ENCODE measurements around the gene MFSD8.
"Not testable (repeated sequence)": the region's sequence is repeated elsewhere in the genome, so short reads cannot be mapped to it uniquely, and the experiment has no call there.

Gene MFSD8

GRCh38 chr4:127968586-127968985 is 3.6 kb upstream of the MFSD8 start:
- H3K27ac ChIP-seq: no peak overlapping the region
- DNase-seq (ENCODE audit: low spot score): no peak
- ChIA-PET POLR2A (ENCODE audit: low non-redundant PET) (no interaction called here), CTCF (no interaction called here)
- no peak for TF ChIP-seq CTCF (conservative IDR thresholded peaks at IDR 0.05; ENCODE audit: low read depth)

GRCh38 chr4:127967141-127967775 is 2.3 kb upstream of the MFSD8 start:
- ChIA-PET POLR2A (ENCODE audit: low non-redundant PET) (no interaction called here), CTCF (no interaction called here)
- TF ChIP-seq CTCF (conservative IDR thresholded peaks at IDR 0.05; ENCODE audit: low read depth): no peak
- no peak overlapping the region for H3K27ac ChIP-seq
- no peak for DNase-seq (ENCODE audit: low spot score)

- peak overlapping the region; percentile 96 for H3K27ac ChIP-seq
- ChIA-PET POLR2A (ENCODE audit: low non-redundant PET) (interaction anchor here (0.7 to 1.5 kb wide), 2 partner anchors 95 to 97 kb away, joined by 3 to 15 read pairs; partner anchors contain the start of gene LARP1B), CTCF (interaction anchor here (0.5 to 1.3 kb wide), 5 partner anchors 35 to 253 kb away, joined by 3 to 5 read pairs (median 4); partner anchors contain the start of gene HSPA4L)
- no peak for TF ChIP-seq CTCF (conservative IDR thresholded peaks at IDR 0.05; ENCODE audit: low read depth)
- peak; percentile 28 for DNase-seq (ENCODE audit: low spot score)
These were observed 816 bp upstream of the MFSD8 start for GRCh38 chr4:127965803-127966175.

GRCh38 chr4:127964426-127965061 is 429 bp downstream of the MFSD8 start:
- CTCF ChIA-PET: interaction anchor here (0.7 to 1.3 kb wide), 3 partner anchors 183 to 1631 kb away, joined by 3 read pairs; partner anchors contain the start of gene HSPA4L
- POLR2A ChIA-PET (ENCODE audit: low non-redundant PET): interaction anchor here (1.5 kb wide), 1 partner anchor 96 kb away, joined by 15 read pairs; the partner anchor contains the start of gene LARP1B
- DNase-seq (ENCODE audit: low spot score): not testable (repeated sequence)
- H3K27ac ChIP-seq: peak overlapping the region; percentile 96

GRCh38 chr4:127963633-127964398 is 1.2 kb downstream of the MFSD8 start:
- POLR2A ChIA-PET (ENCODE audit: low non-redundant PET): not testable (repeated sequence)
- CTCF ChIA-PET: interaction anchor here (0.6 to 0.7 kb wide), 2 partner anchors 13 to 464 kb away, joined by 3 to 4 read pairs; no protein-coding TSS in a partner anchor

DNA sequence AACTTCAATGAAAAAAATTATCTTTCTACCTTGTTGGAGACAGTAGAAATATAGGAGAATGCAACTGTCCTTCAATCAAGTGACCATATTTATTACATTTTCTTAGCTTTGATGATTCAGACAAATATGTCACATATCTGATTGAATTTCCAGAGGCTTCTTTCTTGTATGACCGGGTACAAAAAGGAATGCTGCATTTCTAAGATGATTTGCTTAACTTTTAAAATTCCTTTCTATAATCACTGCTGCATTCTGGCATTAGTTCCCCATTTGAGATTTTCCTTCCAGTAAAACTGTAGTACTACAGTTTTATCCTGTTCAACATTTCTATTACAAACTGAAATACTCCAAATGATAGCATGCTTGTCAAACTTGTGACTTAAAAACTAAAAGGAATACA is 5.2 kb downstream of the MFSD8 start:
- POLR2A ChIA-PET (ENCODE audit: low non-redundant PET): no interaction called here
- H3K27ac ChIP-seq: 0 out of 2 replicates have a peak overlapping the region, but pooled peaks have one; percentile 33
- CTCF ChIA-PET: no interaction called here
- no peak for DNase-seq (ENCODE audit: low spot score)
- TF ChIP-seq CTCF (conservative IDR thresholded peaks at IDR 0.05; ENCODE audit: low read depth): no peak

More at GRCh38 chr4:127963633-127964398, 1.2 kb downstream of the MFSD8 start:
- peak overlapping the region; percentile 96 for H3K27ac ChIP-seq
- not testable (repeated sequence) for DNase-seq (ENCODE audit: low spot score)

GRCh38 chr4:127957105-127957504 is 7.9 kb downstream of the MFSD8 start:
- ChIA-PET POLR2A (ENCODE audit: low non-redundant PET) (no interaction called here), CTCF (no interaction called here)
- no peak overlapping the region for H3K27ac ChIP-seq
- no peak for TF ChIP-seq CTCF (conservative IDR thresholded peaks at IDR 0.05; ENCODE audit: low read depth)
- no peak for DNase-seq (ENCODE audit: low spot score)

Data from RWPE1 (cell line).